ENCODE data around the gene AUH.
A peak's percentile ranks its signal among the peaks of the same experiment; 100 is the strongest.
"Not testable (repeated sequence)": the region's sequence is repeated elsewhere in the genome, so short reads cannot be mapped to it uniquely, and the experiment has no call there.

Gene AUH

GRCh38 chr9:91199739-91200497 is 161.8 kb downstream of the AUH start:
- H3K9ac ChIP-seq (ENCODE audit: low read length), result no peak overlapping the region
- H3K27me3 ChIP-seq (ENCODE audit: control insufficient read depth, insufficient read depth, low read length), result peaks cover 7% of the 10 kb centered on the region
- H3K4me3 ChIP-seq (ENCODE audit: low read length), result no peak overlapping the region
- no peak overlapping the region for H3K27ac ChIP-seq (ENCODE audit: low read length)
- H3K9me3 ChIP-seq (ENCODE audit: control insufficient read depth, low read depth, low read length), result peaks cover 4% of the 10 kb centered on the region
- H3K36me3 ChIP-seq (ENCODE audit: control insufficient read depth, low read depth, low read length), result no peaks in the 10 kb centered on the region
- peaks cover 10% of the 10 kb centered on the region for H3K4me1 ChIP-seq (ENCODE audit: control insufficient read depth, low read depth, low read length)

- not testable (repeated sequence) for H3K36me3 ChIP-seq (ENCODE audit: control insufficient read depth, low read depth, low read length); H3K9me3 ChIP-seq (ENCODE audit: control insufficient read depth, low read depth, low read length); H3K4me3 ChIP-seq (ENCODE audit: low read length); H3K27ac ChIP-seq (ENCODE audit: low read length); H3K9ac ChIP-seq (ENCODE audit: low read length)
- Histone ChIP-seq H3K27me3 (ENCODE audit: control insufficient read depth, insufficient read depth, low read length) (peaks cover 17% of the 10 kb centered on the region), H3K4me1 (ENCODE audit: control insufficient read depth, low read depth, low read length) (peaks cover 10% of the 10 kb centered on the region)
These were observed 162.8 kb downstream of the AUH start for GRCh38 chr9:91198881-91199280.

- no peak overlapping the region for H3K4me3 ChIP-seq (ENCODE audit: low read length)
- peaks cover 4% of the 10 kb centered on the region for H3K9me3 ChIP-seq (ENCODE audit: control insufficient read depth, low read depth, low read length)
- no peaks in the 10 kb centered on the region for H3K36me3 ChIP-seq (ENCODE audit: control insufficient read depth, low read depth, low read length)
- H3K27me3 ChIP-seq (ENCODE audit: control insufficient read depth, insufficient read depth, low read length), result peaks cover 22% of the 10 kb centered on the region
- peaks cover 10% of the 10 kb centered on the region for H3K4me1 ChIP-seq (ENCODE audit: control insufficient read depth, low read depth, low read length)
- H3K9ac ChIP-seq (ENCODE audit: low read length), result no peak overlapping the region
- H3K27ac ChIP-seq (ENCODE audit: low read length), result no peak overlapping the region
These were observed 163.3 kb downstream of the AUH start for GRCh38 chr9:91198405-91198804.

- Histone ChIP-seq H3K27ac (ENCODE audit: low read length) (no peak overlapping the region), H3K9me3 (ENCODE audit: control insufficient read depth, low read depth, low read length) (no peaks in the 10 kb centered on the region), H3K36me3 (ENCODE audit: control insufficient read depth, low read depth, low read length) (no peaks in the 10 kb centered on the region), H3K27me3 (ENCODE audit: control insufficient read depth, insufficient read depth, low read length) (peaks cover 31% of the 10 kb centered on the region), H3K4me3 (ENCODE audit: low read length) (no peak overlapping the region), H3K9ac (ENCODE audit: low read length) (no peak overlapping the region), H3K4me1 (ENCODE audit: control insufficient read depth, low read depth, low read length) (peaks cover 14% of the 10 kb centered on the region)
These were observed 164.2 kb downstream of the AUH start for GRCh38 chr9:91197232-91198181.

GRCh38 chr9:91196103-91196950 is 165.4 kb downstream of the AUH start:
- Histone ChIP-seq H3K4me1 (ENCODE audit: control insufficient read depth, low read depth, low read length) (peaks cover 14% of the 10 kb centered on the region), H3K27ac (ENCODE audit: low read length) (no peak overlapping the region), H3K27me3 (ENCODE audit: control insufficient read depth, insufficient read depth, low read length) (peaks cover 42% of the 10 kb centered on the region), H3K4me3 (ENCODE audit: low read length) (no peak overlapping the region), H3K9me3 (ENCODE audit: control insufficient read depth, low read depth, low read length) (no peaks in the 10 kb centered on the region), H3K36me3 (ENCODE audit: control insufficient read depth, low read depth, low read length) (no peaks in the 10 kb centered on the region), H3K9ac (ENCODE audit: low read length) (no peak overlapping the region)

- Histone ChIP-seq H3K4me1 (ENCODE audit: control insufficient read depth, low read depth, low read length) (peaks cover 14% of the 10 kb centered on the region), H3K27ac (ENCODE audit: low read length) (no peak overlapping the region)
These were observed 166.2 kb downstream of the AUH start for GRCh38 chr9:91195372-91196012.

GRCh38 chr9:91193658-91194391 is 167.9 kb downstream of the AUH start:
- Histone ChIP-seq H3K9me3 (ENCODE audit: control insufficient read depth, low read depth, low read length) (no peaks in the 10 kb centered on the region), H3K9ac (ENCODE audit: low read length) (peak overlapping the region; percentile 46), H3K27me3 (ENCODE audit: control insufficient read depth, insufficient read depth, low read length) (peaks cover 42% of the 10 kb centered on the region), H3K4me1 (ENCODE audit: control insufficient read depth, low read depth, low read length) (peaks cover 14% of the 10 kb centered on the region), H3K36me3 (ENCODE audit: control insufficient read depth, low read depth, low read length) (no peaks in the 10 kb centered on the region), H3K27ac (ENCODE audit: low read length) (no peak overlapping the region), H3K4me3 (ENCODE audit: low read length) (peak overlapping the region; percentile 72)

More at GRCh38 chr9:91195372-91196012, 166.2 kb downstream of the AUH start:
- no peaks in the 10 kb centered on the region for H3K36me3 ChIP-seq (ENCODE audit: control insufficient read depth, low read depth, low read length)
- H3K9me3 ChIP-seq (ENCODE audit: control insufficient read depth, low read depth, low read length), result no peaks in the 10 kb centered on the region
- no peak overlapping the region for H3K4me3 ChIP-seq (ENCODE audit: low read length)
- H3K9ac ChIP-seq (ENCODE audit: low read length), result no peak overlapping the region
- H3K27me3 ChIP-seq (ENCODE audit: control insufficient read depth, insufficient read depth, low read length), result peaks cover 42% of the 10 kb centered on the region

- Histone ChIP-seq H3K4me3 (ENCODE audit: low read length) (peak overlapping the region; percentile 72), H3K36me3 (ENCODE audit: control insufficient read depth, low read depth, low read length) (no peaks in the 10 kb centered on the region), H3K4me1 (ENCODE audit: control insufficient read depth, low read depth, low read length) (peaks cover 11% of the 10 kb centered on the region), H3K9me3 (ENCODE audit: control insufficient read depth, low read depth, low read length) (no peaks in the 10 kb centered on the region), H3K27ac (ENCODE audit: low read length) (no peak overlapping the region), H3K9ac (ENCODE audit: low read length) (peak overlapping the region; percentile 46), H3K27me3 (ENCODE audit: control insufficient read depth, insufficient read depth, low read length) (peaks cover 42% of the 10 kb centered on the region)
These were observed 168.5 kb downstream of the AUH start for GRCh38 chr9:91193087-91193657.

GRCh38 chr9:91192381-91193086 is 169.2 kb downstream of the AUH start:
- Histone ChIP-seq H3K9ac (ENCODE audit: low read length) (no peak overlapping the region), H3K36me3 (ENCODE audit: control insufficient read depth, low read depth, low read length) (no peaks in the 10 kb centered on the region), H3K27ac (ENCODE audit: low read length) (no peak overlapping the region), H3K27me3 (ENCODE audit: control insufficient read depth, insufficient read depth, low read length) (peaks cover 42% of the 10 kb centered on the region), H3K4me3 (ENCODE audit: low read length) (peak overlapping the region; percentile 72), H3K9me3 (ENCODE audit: control insufficient read depth, low read depth, low read length) (no peaks in the 10 kb centered on the region), H3K4me1 (ENCODE audit: control insufficient read depth, low read depth, low read length) (peaks cover 6% of the 10 kb centered on the region)

All from iPS-18a (cell line).